Endodermal cell (in vitro differentiated cells): ENCODE measurements around the gene IFT20. TPM values are rescaled to one million over a fixed set of nuclear protein-coding genes. Genes with fewer than 3 reads are reported as not detected.

Experiments
- DNase-seq: peaks from one replicate; pipeline ENCODE4 v3.0.0-alpha.2; 2017
- H3K27ac ChIP-seq: 2 replicates; pipeline ENCODE4 v1.5.1; 2013; ENCODE audit warnings: mild to moderate bottlenecking, low read depth, low read length, moderate library complexity
- H3K27me3 ChIP-seq: 2 replicates; pipeline ENCODE4 v1.6.1; 2013; ENCODE audit warnings: mild to moderate bottlenecking, low read length, moderate library complexity; ENCODE audit not compliant: insufficient read depth, control insufficient read depth, poor library complexity, severe bottlenecking
- H3K36me3 ChIP-seq: 2 replicates; pipeline ENCODE4 v1.7.0; 2013; ENCODE audit warnings: mild to moderate bottlenecking, low read length, moderate library complexity; ENCODE audit not compliant: control insufficient read depth, insufficient read depth
- H3K4me1 ChIP-seq: one replicate; pipeline ENCODE4 v1.7.0; 2013; ENCODE audit warnings: low read length; ENCODE audit not compliant: control insufficient read depth, insufficient read depth
- H3K4me3 ChIP-seq: 2 replicates; pipeline ENCODE4 v1.5.1; 2013; ENCODE audit warnings: mild to moderate bottlenecking, low read length, moderate library complexity
- H3K9ac ChIP-seq: 2 replicates; pipeline ENCODE4 v1.6.1; 2013; ENCODE audit warnings: mild to moderate bottlenecking, low read length, moderate library complexity; ENCODE audit not compliant: poor library complexity, severe bottlenecking; ENCODE audit errors: extremely low read depth
- H3K9me3 ChIP-seq: 2 replicates; pipeline ENCODE4 v1.6.1; 2013; ENCODE audit warnings: mild to moderate bottlenecking, low read length, moderate library complexity; ENCODE audit not compliant: control insufficient read depth
- H3K27ac Mint-ChIP-seq: 2 replicates; pipeline ENCODE4 v1.8.0; 2020; ENCODE audit warnings: mixed read lengths
- H3K27me3 Mint-ChIP-seq: 2 replicates; pipeline ENCODE4 v1.8.0; 2021; ENCODE audit warnings: mild to moderate bottlenecking, mixed read lengths; ENCODE audit not compliant: insufficient read depth
- H3K36me3 Mint-ChIP-seq: 2 replicates; pipeline ENCODE4 v1.8.0; 2020; ENCODE audit warnings: low read depth, mixed read lengths
- H3K4me1 Mint-ChIP-seq: 2 replicates; pipeline ENCODE4 v1.8.0; 2020; ENCODE audit warnings: mixed read lengths
- H3K4me3 Mint-ChIP-seq: 2 replicates; pipeline ENCODE4 v1.8.0; 2020; ENCODE audit warnings: mild to moderate bottlenecking, moderate library complexity, mixed read lengths
- H3K9me3 Mint-ChIP-seq: 2 replicates; pipeline ENCODE4 v1.8.0; 2020; ENCODE audit warnings: mild to moderate bottlenecking, mixed read lengths
- WGBS, 2 experiments: methylation state at CpG; one replicate each; pipeline versions ENCODE4 v1.1.5 to v1.1.7; 2013; ENCODE audit warnings: missing lambda C conversion rate in 2 of 2, mixed read lengths in 1 of 2; ENCODE audit not compliant: insufficient coverage in 1 of 2, insufficient read length in 1 of 2; 5-methylcytosine and 5-hydroxymethylcytosine counted together
- total RNA-seq, 2 donors: library from RNA; stranded (reverse); fragmentation: NEBNext Ultra II Directional in 1 of 2; extraction: Animal tissue kit (Norgen Biotek cat#: 25700) in 1 of 2; gene quantifications; 2 replicates in 1 of 2; 3 replicates in 1 of 2; pipeline ENCODE4 v1.2.1, GENCODE V29; 2021
- TF ChIP-seq, protein P1 (sequence below): fragments of 200-600 bp; sonication (generic); conservative IDR thresholded peaks from 2 replicates; pipeline ENCODE4 v1.5.0; 2021; ENCODE audit warnings: antibody characterized with exemption, mild to moderate bottlenecking

IFT20 gene
- total RNA-seq, 2 donors from 2014 or later = 28.9 to 34.3 TPM

DNA sequence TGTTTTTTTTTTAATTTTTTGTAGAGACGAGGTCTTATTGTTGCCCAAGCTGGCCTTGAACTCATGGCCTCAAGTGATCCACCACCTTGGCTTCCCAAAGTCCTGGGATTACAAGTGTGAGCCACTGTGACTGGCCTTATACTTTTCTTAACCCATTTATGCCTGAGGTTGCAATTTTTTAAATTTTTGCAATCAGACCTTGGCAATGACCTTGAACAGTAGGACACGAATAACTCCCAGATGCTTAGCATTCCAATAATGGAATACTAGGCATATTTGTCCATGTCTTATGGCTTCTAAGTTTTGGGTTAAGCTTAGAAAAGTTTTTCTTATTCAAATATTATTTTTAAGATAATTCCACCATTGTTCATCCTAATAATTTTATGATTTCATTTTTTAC, 44.6 kb downstream of the IFT20 start:
- Mint-ChIP-seq H3K27ac (no peak overlapping the region), H3K27me3 (peaks cover 4% of the 10 kb centered on the region), H3K36me3 (no peaks in the 10 kb centered on the region), H3K9me3 (no peaks in the 10 kb centered on the region), H3K4me3 (no peak overlapping the region), H3K4me1 (no peaks in the 10 kb centered on the region)
- Histone ChIP-seq H3K4me1 (no peaks in the 10 kb centered on the region), H3K4me3 (no peak overlapping the region), H3K9me3 (no peaks in the 10 kb centered on the region), H3K36me3 (no peaks in the 10 kb centered on the region), H3K27ac (no peak overlapping the region), H3K9ac (no peak overlapping the region), H3K27me3 (no peaks in the 10 kb centered on the region)
- no peak for DNase-seq
- 79 to 92% methylated on average over 1 to 2 of the region's 2 CpGs for whole genome bisulfite sequencing, 2 experiments
- TF ChIP-seq, protein P1, sequence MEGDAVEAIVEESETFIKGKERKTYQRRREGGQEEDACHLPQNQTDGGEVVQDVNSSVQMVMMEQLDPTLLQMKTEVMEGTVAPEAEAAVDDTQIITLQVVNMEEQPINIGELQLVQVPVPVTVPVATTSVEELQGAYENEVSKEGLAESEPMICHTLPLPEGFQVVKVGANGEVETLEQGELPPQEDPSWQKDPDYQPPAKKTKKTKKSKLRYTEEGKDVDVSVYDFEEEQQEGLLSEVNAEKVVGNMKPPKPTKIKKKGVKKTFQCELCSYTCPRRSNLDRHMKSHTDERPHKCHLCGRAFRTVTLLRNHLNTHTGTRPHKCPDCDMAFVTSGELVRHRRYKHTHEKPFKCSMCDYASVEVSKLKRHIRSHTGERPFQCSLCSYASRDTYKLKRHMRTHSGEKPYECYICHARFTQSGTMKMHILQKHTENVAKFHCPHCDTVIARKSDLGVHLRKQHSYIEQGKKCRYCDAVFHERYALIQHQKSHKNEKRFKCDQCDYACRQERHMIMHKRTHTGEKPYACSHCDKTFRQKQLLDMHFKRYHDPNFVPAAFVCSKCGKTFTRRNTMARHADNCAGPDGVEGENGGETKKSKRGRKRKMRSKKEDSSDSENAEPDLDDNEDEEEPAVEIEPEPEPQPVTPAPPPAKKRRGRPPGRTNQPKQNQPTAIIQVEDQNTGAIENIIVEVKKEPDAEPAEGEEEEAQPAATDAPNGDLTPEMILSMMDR = no peak

DNA sequence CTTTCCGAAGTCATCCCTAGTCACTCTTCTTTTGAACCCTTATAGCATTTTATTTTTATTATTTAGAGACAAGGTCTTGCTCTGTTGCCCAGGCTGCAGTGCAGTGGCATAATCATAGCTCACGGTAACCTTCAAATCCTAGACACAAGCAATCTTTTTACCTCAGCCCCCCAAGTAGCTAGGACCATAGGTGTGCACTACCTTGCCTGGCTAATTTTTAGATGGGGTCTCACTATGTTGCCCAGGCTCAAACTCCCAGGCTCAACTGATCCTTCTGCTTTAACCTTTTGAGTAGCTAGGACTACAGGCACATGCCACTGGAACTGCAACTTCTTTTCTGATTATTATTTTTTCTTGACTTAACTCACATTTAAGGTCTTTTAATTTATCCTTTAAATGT, 49.3 kb downstream of the IFT20 start:
- H3K36me3 ChIP-seq = no peaks in the 10 kb centered on the region
- no peak overlapping the region for H3K4me3 Mint-ChIP-seq
- TF ChIP-seq, protein P1 = no peak
- DNase-seq = no peak
- no peaks in the 10 kb centered on the region for H3K9me3 Mint-ChIP-seq
- no peak overlapping the region for H3K27ac Mint-ChIP-seq
- no peak overlapping the region for H3K9ac ChIP-seq
- H3K27me3 ChIP-seq = no peaks in the 10 kb centered on the region
- H3K4me1 ChIP-seq = no peaks in the 10 kb centered on the region
- no peak overlapping the region for H3K4me3 ChIP-seq
- H3K27ac ChIP-seq = no peak overlapping the region
- no peaks in the 10 kb centered on the region for H3K27me3 Mint-ChIP-seq
- WGBS, 2 experiments = 43 to 67% methylated on average over 1 to 2 of the region's 2 CpGs
- H3K4me1 Mint-ChIP-seq = no peaks in the 10 kb centered on the region
- H3K36me3 Mint-ChIP-seq = no peaks in the 10 kb centered on the region
- no peaks in the 10 kb centered on the region for H3K9me3 ChIP-seq

DNA sequence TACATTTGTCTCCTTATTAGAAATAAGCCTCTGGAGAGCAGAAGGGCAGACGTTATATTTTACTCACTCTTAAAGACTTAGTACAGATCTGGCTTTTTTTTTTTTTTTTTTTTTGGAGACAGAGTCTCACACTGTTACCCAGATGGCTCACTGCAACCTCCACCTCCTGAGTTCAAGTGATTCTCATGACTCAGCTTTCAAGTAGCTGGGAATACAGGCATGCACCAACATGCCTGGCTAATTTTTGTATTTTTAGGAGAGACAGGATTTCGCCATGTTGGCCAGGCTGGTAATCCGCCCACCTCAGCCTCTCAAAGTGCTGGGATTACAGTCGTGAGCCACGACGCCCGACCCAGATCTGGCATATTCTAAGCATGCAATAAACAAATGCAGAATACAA, 52.7 kb downstream of the IFT20 start:
- no peak overlapping the region for H3K9ac ChIP-seq
- H3K36me3 ChIP-seq = no peaks in the 10 kb centered on the region
- no peak overlapping the region for H3K4me3 Mint-ChIP-seq
- peak overlapping the region; percentile 67 for H3K27ac Mint-ChIP-seq
- H3K27me3 Mint-ChIP-seq = no peaks in the 10 kb centered on the region
- no peak overlapping the region for H3K27ac ChIP-seq
- no peak for DNase-seq
- TF ChIP-seq, protein P1 = no peak
- H3K4me1 ChIP-seq = no peaks in the 10 kb centered on the region
- no peaks in the 10 kb centered on the region for H3K9me3 Mint-ChIP-seq
- H3K27me3 ChIP-seq = no peaks in the 10 kb centered on the region
- no peaks in the 10 kb centered on the region for H3K4me1 Mint-ChIP-seq
- H3K9me3 ChIP-seq = no peaks in the 10 kb centered on the region
- H3K4me3 ChIP-seq = no peak overlapping the region
- WGBS, 2 experiments = 83 to 87% methylated on average over 7 of the region's 7 CpGs
- H3K36me3 Mint-ChIP-seq = no peaks in the 10 kb centered on the region
